Activated CD4-positive, alpha-beta T cell treated with anti-CD3 and anti-CD28 coated beads, Interleukin-2, amount 50 U/mL, for 24 hours (primary cell): ENCODE measurements around the gene PYGM.

Experiments
- DNase-seq, 2 donors: peaks; one replicate each; pipeline ENCODE4 v3.0.0-alpha.2; 2020; ENCODE audit warnings: low read depth in 1 of 2, low spot score in 1 of 2

Gene PYGM

DNA sequence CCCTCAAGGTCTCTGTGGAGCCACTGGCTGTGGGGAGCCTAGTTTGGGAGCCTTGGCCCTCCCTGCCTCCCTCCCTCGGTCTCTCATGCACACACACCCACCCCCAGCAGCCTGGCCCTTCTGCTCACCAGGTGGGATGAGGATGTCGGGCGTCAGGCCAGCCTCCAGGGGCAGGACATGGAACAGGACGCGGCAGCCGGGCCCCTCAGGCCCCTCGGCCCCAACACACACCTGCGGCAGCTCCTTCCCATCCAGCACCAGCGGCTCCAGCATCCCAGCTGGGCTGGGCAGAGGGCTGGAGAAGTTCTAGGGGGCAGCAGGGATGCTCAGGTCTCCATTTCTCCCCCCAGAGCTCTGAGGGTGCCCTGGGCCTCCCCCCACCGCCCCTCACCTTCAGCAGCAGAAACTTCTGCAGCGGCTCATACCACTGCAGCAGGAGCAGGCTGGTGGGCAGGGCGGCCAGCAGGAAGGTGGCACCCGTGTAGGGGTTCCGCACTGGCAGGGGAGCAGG lies 32.1 kb upstream of the PYGM start:
- no peak for DNase-seq

DNA sequence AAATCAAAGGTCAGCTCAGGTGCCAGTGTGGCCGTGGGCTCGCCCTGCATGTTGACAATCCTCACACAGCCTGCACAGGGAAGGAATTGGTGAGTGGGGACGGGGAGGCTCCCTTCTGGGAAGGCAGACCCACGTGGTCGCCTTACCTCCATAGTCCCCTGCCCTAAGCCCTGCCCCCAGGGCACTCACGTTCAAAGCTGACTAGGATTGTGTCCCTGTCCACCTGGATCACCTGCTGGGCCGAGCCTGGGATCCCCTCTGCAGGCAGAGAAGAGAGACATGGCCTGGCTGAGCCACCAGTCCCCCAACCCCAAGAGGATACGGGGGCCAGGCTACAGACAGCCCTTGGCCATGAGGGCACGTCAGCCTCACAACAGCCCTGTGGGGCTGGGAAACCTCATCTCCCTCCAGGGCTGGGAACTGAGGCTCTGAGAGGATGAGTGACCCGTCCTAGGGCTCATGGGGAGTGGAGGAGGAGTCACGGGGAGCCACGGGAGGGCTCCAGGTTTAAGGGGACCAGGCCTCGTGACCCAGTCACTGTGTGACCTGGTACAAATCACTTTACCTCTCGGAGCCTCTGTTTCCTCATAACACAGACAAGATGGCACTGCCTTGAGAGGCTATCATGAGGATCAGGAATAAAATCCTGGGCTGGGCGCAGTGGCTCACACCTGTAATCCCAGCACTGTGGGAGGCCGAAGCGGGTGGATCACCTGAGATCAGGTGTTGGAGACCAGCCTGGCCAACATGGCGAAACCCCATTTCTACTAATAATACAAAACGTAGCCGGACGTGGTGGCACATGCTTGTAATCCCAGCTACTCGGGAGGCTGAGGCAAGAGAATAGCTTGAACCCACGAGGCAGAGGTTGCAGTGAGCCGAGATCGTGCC lies 30.7 kb upstream of the PYGM start:
- DNase-seq, result no peak

DNA sequence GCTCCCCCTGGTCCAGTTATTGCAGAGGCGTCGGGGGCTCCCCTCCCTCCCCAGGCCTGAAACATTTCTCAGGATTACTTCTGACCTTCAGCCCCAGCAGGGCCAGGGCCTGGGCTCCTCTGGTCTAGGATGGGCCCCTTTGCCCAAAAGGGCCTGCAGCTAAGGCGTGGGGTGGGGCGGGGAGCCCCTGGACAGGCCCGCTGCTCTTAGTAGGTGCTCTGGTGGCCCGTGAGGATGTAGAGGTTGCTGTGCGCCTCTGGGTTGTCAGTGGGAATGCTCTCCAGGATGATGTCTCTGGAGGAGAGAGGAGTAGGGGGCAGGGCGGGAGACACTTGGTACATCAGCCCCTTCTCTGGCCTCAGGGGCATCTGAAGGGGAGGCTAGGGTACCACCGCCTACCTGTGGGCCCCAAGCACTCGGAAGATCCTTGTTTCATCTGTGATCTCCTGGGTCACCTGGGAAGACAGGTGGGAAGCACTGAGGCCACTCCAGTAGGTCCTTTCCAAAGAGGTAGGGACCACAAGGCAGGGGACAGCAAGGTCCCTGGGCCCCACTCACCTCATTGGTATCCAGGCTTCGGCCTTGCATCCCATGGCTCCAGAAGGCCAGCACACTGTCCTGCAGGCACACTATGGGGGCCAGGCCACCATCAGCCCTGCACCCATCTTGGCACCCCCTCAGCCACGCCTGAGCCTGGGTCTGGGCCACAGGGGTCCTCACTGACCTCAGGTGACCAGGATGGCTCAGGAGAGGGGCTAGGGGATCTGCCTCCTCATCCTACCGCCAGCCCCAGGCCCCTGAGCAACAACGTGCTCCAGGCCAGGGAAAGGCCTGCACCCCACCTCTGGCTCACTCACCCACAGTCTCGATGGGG lies 29.8 kb upstream of the PYGM start:
- DNase-seq, result no peak

- DNase-seq, result no peak
Observed at GRCh38 chr11:64788321-64789215, 28.8 kb upstream of the PYGM start.

- DNase-seq, result no peak
Observed at GRCh38 chr11:64787526-64788320, 27.9 kb upstream of the PYGM start.

DNA sequence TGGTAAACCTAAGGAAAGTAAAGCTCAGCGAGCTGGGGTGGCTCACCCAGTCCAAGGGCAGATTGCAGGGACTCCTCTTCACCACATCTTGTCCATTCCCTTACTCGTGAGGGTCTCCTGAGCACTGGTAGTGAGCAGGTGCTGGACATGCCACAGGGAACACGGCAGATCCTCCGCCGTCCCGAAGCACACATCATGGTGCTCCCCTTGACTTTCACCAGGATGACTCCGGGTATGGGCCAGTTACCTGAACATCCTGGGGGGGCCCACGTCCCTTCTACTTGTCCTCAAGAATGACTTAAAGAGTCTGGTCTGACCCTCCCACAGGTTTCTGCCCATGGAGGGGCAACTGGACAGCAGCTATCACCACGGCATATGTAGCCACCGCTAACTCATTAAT lies 26.5 kb upstream of the PYGM start:
- DNase-seq, result no peak

DNA sequence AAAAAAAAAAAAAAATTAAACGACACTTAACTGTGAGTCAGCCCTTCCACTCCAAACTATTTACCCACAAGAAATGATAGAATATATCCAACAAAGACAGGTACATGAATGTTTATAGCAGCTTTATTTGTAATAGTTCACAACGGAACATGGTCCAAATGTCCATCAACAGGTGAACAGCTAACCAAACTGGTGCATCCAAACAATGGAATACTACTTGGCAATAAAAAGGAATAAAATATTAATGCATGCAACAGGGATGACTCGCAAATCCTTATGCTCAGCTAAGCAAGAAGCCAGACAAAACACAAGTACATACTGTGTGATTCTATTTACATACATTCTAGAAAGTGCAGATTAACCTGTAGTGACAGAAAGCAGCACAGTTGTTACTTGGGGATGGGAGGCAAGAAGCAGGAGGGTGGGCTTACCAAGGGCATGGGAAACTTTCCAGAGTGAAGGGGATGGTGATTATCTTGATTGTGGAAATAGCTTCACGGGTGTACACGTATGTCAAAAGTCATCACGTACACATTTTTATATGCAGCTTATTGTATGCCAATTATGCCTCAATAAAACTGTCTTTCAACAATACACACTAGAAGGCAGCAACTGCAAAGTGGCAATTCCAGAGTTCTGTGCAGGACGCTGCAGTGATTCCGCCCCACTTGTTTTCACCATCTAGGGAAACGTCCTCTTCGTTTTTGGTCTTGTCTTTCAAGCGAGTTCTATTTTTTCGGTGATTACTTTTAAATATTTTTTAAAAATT lies 25.2 kb upstream of the PYGM start:
- DNase-seq, result no peak

GRCh38 chr11:64778473-64779298 lies 18.9 kb upstream of the PYGM start, which contains the start of gene SF1:
Gene SF1 (minus strand): TSS chr11:64778542. CDS start chr11:64778392, 150 bp downstream.
- DNase-seq, result peak; percentile 94 to 100

- no peak for DNase-seq
Observed at GRCh38 chr11:64778223-64778472, 18.4 kb upstream of the PYGM start.

DNA sequence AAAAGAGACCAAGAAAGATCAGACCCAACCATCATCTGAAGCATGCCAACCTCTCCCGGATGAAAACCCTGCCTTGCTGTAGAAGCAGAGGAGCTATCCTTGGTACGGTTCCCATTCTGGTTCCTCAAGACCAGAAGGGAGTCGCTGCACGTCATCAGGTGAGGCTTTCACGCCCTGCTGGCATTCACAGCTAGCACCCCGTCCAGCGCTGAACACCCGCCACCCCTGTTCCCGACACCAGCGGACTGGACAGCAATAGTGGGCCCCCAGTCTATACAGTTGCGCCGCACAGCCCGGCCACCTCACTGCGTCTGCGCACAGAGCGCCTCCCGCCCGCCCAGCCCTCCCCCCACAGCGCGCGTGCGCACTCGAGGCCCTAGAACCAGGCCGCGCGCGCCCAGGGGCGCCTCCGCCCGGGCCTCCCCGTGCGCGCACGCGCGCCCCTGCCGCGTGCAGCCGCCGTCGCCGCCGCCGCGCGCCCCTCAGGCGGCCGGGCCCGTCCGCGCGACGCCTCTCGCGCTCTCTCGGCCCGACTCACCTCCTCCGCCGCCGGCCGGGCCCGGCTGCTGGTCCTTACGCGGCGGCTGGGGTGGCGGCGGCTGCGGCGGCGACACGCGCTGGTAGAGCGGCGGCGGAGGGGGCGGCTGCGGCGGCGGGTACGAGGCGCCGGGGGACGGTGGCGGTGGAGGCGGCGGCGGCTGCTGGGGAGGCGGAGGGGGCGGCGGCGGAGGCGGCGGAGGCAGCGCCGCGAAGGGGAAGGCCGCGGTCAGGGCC lies 17.9 kb upstream of the PYGM start:
- peak; percentile 60 to 63 for DNase-seq

- no peak for DNase-seq
Observed at GRCh38 chr11:64776875-64777274, 17.1 kb upstream of the PYGM start.

DNA sequence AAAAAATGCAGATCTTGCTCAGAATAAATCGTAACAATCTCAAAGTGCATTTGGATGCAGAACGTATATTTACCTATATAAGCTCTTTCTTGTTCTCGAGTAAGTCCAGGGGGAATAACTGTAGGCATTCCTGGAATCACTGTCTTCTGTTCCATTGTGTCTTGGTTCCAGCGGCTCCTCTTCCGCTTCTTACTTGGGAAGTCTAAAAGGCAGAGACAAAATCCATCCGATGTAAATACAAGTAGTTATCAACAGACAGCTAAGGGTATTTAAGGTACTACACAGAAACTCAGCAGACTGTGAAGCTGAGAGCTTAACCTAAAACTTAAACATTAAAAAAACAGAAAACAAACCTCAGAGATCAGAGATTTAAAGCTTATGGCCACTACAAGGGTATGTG lies 16.7 kb upstream of the PYGM start:
- DNase-seq, result no peak

DNA sequence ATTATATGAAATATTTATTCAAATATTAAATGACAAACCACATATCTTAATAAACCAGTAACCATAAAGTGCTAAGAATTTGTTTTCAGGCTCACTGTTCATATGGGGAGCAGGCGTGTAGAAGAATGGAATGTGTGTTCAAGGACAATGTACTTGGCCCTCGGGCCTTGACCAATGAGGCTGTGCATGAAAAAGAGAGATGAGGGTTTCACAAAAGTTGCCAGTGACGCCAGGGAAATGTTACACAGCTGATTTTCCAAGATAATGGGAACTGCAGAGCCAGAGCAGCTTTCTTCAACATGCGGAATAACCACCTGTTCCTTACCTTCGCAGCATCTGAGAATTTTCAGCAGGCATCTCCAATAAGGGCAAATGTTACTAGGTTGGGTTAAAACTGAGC lies 14.4 kb upstream of the PYGM start:
- no peak for DNase-seq

DNA sequence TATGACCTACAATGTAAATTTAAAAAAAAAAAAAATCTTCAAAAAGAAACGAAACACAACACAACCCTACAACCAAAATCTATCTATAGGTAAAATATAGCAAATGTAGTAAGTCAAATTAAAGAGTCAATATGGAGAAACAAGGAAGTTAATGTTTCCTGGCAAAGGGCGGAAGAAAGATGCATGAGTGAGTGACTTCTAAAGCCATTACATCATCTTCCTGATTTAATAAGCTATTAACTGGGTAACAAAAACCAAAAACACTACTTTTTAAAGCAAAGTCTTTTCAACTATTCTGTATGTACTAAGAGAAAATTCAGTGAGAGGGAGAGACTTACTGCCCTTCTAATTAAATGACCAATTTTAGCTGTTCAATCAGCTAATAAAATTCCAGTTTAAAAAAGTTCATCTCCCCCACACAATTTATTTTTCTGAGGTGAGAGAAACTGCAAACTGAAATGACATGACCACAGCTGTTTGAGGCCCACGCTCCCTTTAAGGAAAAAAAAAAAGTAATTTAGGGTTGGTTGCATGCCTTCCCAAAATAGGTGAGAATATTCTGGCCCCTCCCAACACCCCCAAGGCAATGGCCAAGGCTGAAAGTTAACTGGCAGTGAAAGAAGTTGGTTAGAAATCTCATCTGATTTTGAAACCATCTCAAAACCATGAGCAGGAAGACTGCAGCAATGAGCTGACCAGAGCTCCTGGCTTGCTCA lies 12.7 kb upstream of the PYGM start:
- no peak for DNase-seq

DNA sequence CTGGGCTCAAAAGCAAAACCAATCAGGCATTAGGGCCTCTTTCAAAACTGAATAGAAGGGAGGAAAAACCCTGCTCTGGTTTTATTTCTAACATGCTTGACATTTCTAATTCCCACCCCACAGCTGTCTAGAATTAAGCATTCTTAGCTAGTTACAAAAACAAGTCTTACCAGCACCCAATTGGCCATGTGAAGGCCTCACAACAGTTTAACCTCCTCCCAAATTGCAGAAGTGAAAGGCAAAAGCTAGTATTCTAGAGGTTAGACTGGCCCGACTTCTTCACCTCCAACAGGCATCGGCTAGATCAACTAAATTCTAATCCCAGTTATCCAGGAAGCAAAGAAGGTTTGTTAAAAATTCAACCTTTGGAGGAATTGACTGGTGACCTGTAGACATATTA lies 12.1 kb upstream of the PYGM start:
- no peak for DNase-seq

GRCh38 chr11:64770120-64770519 lies 10.3 kb upstream of the PYGM start:
- DNase-seq, result no peak

DNA sequence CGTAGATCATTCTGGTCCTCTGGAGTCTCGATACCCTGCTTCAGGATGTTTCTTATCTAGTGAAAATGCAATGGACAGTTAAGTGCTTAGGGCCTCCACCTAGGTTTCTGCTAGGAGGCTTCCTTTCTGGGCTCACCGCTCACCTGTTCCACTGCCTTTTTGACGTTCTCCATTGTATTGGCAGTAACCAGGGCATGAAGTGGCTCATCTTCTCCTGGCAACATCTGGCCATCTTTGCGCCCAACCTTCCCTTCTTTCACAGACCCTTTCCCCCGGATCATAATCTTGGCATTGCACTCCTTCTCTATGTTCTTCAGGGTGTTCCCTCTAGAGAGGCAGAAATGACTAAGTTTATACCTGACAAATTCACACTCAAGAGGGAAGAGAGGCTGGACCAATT lies 9.5 kb upstream of the PYGM start:
- DNase-seq, result no peak
